GM21528 (cell line): ENCODE measurements around the gene G6PC1.
"Not testable (repeated sequence)": the region's sequence is repeated elsewhere in the genome, so short reads cannot be mapped to it uniquely, and the experiment has no call there.

Experiments
- ATAC-seq: cut with Tn5 transposase; IDR thresholded peaks from one replicate; pipeline ENCODE4 v1.9.1; 2021; ENCODE audit warnings: mild to moderate bottlenecking, moderate library complexity; ENCODE audit not compliant: unreplicated experiment, low FRiP score

Gene G6PC1

DNA sequence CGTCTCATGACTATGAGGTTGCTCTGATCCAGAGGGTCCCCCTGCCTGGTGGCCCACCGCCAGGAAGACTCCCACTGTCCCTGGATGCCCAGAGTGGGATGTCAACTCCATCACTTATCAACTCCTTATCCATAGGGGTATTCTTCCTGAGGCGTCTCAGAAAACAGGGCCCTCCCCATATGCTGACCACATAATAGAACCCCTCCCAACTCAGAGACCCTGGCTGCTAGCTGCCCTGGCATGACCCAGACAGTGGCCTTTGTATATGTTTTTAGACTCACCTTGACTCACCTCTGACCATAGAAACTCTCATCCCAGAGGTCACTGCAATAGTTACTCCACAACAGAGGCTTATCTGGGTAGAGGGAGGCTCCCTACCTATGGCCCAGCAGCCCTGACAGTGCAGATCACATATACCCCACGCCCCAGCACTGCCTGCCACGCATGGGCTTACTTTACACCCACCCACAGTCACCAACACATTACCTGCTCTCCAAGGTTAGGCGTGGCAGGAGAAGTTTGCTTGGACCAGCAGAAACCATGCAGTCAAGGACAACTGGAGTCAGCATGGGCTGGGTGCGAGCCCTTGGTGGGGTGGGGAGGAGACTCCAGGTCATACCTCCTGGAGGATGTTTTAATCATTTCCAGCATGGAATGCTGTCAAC is 2.3 kb upstream of the G6PC1 start:
- no peak for ATAC-seq

DNA sequence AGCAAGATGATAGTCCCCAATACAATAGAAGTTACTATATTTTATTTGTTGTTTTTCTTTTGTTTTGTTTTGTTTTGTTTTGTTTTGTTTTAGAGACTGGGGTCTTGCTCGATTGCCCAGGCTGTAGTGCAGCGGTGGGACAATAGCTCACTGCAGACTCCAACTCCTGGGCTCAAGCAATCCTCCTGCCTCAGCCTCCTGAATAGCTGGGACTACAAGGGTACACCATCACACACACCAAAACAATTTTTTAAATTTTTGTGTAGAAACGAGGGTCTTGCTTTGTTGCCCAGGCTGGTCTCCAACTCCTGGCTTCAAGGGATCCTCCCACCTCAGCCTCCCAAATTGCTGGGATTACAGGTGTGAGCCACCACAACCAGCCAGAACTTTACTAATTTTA is 618 bp upstream of the G6PC1 start:
- ATAC-seq: not testable (repeated sequence)

- ATAC-seq: no peak
Measured at GRCh38 chr17:42901535-42902229, 1.1 kb downstream of the G6PC1 start.

- ATAC-seq: no peak
Measured at GRCh38 chr17:42904110-42904469, 3.5 kb downstream of the G6PC1 start.

DNA sequence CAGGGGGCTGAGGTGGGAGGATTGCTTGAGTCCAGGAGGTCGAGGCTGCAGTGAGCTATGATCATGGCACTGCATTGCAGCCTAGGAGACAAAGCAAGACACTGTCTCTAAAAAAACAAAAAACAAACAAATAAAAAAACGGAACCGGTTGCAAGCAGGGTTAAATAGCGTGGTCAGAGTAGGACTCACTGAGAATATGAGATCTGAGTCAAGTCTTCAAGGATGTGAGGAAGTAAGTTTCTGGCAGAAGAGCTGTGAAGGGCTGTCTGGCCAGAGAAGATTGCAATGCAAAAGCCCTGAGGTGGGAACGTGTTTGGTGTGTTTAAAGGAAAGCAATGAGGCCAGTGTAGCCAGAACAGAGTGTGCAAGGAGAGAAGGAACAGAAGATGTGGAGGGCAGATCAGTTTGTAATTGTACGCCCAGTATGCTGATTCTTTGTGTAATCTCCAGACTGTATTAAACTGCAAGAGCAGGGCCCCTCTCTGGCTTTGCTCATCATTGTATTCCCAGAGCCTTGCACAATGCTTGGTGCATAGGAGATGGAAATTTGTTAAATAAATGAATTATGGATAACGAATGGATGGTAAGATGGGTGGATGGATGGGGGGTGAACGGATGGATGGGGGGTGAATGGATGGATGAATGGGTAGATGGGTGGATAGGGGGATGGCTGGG is 6.3 kb downstream of the G6PC1 start:
- no peak for ATAC-seq

- no peak for ATAC-seq
Measured at GRCh38 chr17:42908872-42909700, 8.5 kb downstream of the G6PC1 start.

GRCh38 chr17:42913522-42913921 is 12.9 kb downstream of the G6PC1 start:
- no peak for ATAC-seq

DNA sequence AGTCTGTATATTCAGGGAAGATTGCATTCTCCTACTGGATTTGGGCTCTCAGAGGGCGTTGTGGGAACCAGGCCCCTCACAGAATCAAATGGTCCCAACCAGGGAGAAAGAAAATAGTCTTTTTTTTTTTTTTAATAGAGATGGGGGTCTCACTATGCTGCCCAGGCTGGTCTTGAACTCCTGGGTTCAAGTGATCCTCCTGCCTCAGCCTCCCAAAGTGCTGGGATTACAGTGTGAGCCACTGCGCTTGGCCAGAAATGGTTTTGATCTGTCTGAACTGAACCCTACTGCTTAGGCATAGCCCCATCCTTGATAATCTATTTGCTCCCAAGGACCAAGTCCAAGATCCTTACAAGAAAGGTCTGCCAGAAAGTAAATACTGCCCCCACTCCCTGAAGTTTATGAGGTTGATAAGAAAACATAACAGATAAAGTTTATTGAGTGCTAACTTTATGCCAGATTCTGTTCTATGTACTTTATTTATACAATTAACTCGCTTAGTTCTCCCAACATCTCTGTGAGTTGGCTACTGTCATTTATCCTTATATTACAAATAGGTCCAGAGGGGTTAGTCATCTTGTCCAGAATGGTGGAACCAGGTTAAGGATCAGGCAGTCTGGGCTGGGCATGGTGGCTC is 13.5 kb downstream of the G6PC1 start:
- no peak for ATAC-seq

DNA sequence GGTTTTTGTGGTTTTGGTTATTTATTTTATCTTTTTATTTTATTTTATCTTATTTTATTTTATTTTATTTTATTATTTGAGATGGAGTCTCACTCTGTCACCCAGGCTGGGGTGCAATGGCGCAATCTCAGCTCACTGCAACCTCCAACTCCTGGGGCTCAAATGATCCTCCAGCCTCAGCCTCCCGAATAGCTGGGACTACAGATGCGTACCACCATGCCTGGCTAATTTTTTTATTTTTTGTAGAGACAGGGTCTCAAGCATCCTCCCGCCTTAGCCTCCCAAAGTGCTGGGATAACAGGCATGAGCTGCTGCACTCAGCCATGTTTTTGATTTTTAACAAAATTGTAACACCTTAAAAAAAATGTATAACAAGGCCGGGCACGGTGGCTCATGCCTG is 14.7 kb downstream of the G6PC1 start:
- ATAC-seq: not testable (repeated sequence)

DNA sequence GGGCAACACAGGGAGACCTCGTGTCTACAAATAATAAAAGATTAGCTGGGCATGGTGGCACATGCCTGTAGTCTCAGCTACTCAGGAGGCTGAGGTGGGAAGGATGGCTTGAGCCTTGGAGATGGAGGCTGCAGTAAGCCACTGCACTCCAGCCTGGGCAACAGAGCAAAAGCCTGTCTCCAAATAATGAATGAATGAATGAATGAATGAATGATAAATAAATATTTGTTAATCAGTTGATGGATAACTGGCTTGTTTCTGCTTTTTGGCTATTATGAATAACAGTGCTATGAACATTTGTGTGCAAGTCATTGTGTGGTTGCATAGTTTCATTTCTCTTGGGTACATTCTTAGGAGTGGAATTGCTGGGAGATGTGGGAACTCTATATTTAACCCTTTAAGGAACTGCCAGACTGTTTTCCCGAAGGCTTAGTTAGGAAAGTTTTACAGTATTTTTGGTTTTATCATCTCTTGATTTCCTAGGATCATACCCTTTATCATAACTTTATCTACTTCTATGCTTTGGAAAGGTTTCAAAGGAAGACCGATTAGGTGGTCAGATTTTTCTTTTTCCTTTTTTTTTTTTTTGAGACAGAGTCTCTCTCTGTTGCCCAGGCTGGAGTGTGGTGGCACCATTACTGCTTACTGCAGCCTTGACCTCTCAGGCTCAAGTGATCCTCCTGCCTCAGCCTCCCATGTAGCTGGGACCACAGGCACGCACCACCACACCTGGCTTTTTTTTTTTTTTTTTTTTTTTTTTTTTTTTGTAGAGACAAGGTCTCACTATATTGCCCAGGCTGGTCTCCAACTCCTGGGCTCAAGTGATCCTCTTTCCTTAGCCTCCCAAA is 16.0 kb downstream of the G6PC1 start:
- not testable (repeated sequence) for ATAC-seq

GRCh38 chr17:42917236-42917603 is 16.6 kb downstream of the G6PC1 start:
- no peak for ATAC-seq

GRCh38 chr17:42918902-42919521 is 18.4 kb downstream of the G6PC1 start:
- ATAC-seq: no peak

GRCh38 chr17:42919522-42920077 is 19.0 kb downstream of the G6PC1 start:
- ATAC-seq: not testable (repeated sequence)

- ATAC-seq: no peak
Measured at GRCh38 chr17:42920106-42920900, 19.7 kb downstream of the G6PC1 start.

DNA sequence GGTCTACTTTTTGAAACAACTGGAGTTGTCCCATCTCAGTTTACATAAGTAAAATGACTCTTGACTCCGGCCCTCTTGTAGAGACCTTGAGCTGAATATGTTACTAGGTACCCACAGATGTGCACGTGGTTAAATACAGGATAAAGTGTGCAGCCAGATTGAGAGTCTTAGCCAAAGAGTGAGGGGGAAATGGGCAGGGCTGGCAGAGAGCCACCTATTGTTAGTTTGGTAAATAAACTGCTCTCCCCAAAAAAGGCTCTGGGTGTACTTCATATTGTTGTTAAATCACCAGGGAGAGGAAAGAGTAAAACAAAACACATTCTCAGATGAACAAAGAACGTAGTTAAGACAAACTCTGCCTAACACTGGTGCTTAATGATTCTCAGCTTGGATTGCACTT is 20.3 kb downstream of the G6PC1 start:
- ATAC-seq: no peak

- no peak for ATAC-seq
Measured at GRCh38 chr17:42922294-42922693, 21.7 kb downstream of the G6PC1 start.

- not testable (repeated sequence) for ATAC-seq
Measured at GRCh38 chr17:42923472-42923871, 22.9 kb downstream of the G6PC1 start.

DNA sequence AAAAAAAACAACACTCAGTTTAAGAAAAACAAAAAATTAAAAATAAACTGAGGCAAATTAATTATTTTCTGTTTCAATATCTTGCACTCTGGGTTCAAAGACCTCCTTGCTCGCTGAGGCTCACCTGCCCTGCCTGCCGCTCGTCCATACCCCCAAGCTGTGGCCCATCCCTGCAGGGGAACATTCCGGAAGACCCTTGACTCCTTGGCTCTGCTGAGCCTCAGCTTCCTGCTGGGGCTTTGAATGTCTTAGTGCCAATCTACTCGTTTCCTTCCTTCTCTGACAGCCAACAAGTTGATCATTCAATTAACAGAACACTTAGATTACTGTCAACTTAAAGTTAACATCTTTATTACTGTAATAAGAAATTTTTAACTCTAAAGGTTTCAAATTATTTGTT is 24.3 kb downstream of the G6PC1 start:
- ATAC-seq: no peak
